Retinal pigment epithelial cell (primary cell): Measurements from ENCODE around the gene POLR3H.

Experiments used
- DNase-seq: peaks from one replicate; pipeline ENCODE4 v3.0.0-alpha.2; 2010; ENCODE audit warnings: low read depth
- H3K4me3 ChIP-seq: 2 replicates; pipeline ENCODE4 v1.5.1; 2011; ENCODE audit warnings: mild to moderate bottlenecking, low read length, control low read depth, moderate library complexity
- TF ChIP-seq, protein P1 (sequence below): conservative IDR thresholded peaks from 2 replicates; pipeline ENCODE4 v1.5.1; 2011; ENCODE audit warnings: low read depth, low read length, control low read depth, inconsistent platforms

The POLR3H gene

DNA sequence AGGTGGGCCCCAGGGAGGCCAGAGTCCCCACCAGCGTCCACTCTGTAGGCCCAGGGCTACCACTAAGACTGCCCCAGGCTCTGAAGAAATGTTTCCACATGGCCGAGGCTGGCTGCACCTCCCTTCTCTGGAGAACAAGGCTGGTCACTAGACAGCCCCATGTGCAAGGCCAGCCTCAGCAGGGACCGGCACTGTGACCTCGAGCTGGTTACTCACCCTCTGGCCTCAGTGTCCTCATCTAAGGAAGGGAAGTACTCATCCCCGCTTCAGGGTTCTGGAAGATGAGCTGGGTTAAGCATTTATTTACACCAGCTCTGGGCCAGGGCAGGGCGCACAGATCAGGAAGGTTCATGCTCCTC, 35.7 kb upstream of the POLR3H start:
- TF ChIP-seq, protein P1, sequence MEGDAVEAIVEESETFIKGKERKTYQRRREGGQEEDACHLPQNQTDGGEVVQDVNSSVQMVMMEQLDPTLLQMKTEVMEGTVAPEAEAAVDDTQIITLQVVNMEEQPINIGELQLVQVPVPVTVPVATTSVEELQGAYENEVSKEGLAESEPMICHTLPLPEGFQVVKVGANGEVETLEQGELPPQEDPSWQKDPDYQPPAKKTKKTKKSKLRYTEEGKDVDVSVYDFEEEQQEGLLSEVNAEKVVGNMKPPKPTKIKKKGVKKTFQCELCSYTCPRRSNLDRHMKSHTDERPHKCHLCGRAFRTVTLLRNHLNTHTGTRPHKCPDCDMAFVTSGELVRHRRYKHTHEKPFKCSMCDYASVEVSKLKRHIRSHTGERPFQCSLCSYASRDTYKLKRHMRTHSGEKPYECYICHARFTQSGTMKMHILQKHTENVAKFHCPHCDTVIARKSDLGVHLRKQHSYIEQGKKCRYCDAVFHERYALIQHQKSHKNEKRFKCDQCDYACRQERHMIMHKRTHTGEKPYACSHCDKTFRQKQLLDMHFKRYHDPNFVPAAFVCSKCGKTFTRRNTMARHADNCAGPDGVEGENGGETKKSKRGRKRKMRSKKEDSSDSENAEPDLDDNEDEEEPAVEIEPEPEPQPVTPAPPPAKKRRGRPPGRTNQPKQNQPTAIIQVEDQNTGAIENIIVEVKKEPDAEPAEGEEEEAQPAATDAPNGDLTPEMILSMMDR: no peak
- H3K4me3 ChIP-seq: no peak overlapping the region
- DNase-seq: no peak

DNA sequence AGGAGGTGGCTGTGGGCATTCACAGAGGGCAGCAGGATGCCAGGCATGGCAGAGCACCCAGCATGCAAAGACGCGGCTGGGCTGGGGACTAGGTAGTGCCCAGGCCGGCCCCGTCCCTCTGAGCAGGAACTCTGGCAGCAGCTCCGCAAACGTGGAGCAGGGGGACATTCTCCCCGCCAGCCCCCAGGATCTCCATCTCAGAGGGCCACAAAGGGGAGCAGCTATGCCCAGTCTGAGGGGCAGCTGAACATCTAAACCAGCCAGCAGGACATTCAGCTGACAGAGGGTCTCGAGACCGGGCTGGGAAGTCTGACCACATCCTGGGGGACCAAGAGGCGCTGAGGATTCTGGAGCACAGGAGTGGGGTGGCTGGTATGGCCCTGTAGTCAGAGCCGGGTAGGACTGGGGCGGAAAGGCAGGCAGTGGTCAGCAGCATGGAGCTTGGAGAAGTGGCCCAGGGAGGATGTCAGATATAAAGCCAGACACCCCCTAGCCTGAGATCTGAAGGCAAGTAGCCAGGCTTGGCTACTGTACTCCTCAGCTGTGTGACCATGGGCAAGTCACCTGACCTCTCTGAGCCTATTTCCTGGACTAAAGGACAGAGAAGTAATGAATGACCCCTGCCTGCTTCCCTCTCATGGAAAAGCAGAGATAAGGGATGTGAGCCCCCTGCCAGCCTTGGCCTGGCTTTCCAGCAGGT, 35.2 kb upstream of the POLR3H start:
- H3K4me3 ChIP-seq: no peak overlapping the region
- DNase-seq: no peak
- TF ChIP-seq, protein P1: no peak

DNA sequence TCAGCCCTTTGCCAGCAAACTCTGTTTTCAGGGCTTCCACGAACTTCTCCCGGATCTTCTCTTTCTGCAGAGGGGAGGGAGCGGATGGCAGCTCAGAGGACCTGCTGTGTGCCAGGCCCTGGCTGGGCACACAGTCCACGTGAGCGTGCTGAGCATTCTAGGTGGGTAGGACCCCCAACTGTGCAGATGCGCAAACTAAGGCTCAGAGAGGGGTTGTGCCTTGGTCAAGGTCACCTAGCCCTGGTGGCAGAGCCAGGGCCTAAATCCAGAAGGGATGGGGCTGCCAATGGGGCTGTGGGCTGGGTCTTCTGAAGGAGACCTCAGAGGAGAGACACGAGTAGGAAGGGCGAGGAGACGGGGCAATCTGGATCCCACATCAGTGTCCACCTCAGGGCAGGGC, 34.5 kb upstream of the POLR3H start:
- H3K4me3 ChIP-seq: no peak overlapping the region
- DNase-seq: no peak
- TF ChIP-seq, protein P1: no peak

DNA sequence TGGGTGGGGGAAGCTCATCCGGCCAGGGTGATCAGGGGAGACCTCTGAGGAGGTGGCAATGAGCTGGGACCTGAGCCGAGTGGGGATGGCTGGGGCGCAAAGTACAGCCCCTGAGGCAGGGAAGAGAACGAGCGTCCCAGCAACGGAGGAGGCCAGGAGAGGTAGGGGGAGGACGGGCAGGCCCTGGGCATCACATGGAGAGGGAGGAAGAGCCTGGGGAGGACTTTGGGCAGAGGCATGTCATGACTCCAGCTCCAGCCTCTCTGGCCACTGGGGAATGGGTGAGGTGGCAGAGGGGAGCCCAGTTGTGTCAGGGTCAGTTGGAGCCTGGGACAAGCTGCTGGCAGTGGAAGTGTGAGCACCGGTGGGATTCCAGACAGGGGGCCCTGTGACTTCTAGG, 33.8 kb upstream of the POLR3H start:
- no peak for DNase-seq
- no peak overlapping the region for H3K4me3 ChIP-seq
- TF ChIP-seq, protein P1: no peak

DNA sequence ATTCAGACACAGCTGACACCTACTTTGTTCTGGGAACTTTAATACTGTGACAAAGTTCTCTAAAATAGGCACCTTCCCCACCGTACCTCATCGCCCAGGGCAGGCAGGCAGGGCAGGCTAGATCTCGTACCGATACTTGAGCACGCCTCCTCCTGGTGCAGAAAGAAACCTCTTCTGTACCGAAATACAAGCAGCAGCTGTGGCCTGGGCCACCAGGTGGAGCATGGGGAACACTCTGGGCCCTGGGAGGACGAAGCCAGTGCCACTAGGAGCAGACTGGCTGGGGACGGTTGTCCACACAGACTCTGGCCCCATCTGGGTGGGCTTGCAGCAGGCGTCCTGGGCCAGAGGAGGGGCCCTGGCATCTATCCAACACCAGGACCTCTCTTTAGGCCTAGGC, 32.6 kb upstream of the POLR3H start:
- no peak overlapping the region for H3K4me3 ChIP-seq
- DNase-seq: no peak
- TF ChIP-seq, protein P1: peak; percentile 91

DNA sequence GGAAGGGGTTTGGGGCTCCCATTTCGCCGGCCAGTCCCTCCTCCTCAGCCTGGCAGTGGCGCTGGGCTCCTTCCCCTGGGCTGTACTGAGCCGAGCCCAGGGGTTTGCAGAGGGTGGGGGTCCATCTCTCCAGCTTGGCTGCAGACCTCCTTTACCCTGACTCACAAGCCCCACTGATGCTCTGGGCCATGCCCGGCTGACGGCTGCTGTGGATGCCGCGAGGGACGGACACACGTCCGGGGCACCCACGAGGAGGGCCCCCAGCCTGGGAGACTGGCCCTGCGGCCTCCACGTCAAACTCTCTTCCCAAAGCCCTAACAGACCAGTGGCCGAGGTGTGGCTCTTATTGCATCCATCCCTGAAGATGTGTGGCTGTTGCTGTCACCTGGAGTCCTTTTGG, 31.3 kb upstream of the POLR3H start:
- TF ChIP-seq, protein P1: no peak
- DNase-seq: no peak
- no peak overlapping the region for H3K4me3 ChIP-seq

DNA sequence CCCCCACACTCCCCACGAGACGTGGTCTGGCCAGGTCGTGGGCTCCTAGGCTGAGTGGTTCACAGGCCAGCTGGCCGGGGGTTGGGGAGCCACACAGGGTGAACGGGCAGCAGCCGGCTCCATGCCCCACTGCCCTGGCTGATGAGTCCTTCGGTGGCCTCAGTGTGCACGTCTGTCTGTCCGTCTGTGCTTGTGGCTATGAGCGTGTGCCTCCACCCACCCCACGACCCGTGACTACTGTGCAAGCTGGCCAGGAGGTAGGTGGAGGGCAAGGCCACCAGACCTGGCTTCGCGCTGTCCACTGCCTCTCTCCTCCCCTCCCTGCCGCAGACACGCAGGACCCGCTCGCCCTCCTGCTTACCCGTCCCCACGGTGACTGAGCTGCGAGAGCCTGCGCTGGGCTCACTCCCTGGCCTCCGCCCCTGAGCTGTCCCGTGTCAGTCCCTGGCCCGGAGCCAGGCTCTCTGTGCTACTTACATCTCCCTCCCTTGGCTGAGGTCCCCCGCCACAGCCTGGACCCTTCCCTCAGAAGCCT, 30.6 kb upstream of the POLR3H start:
- H3K4me3 ChIP-seq: no peak overlapping the region
- TF ChIP-seq, protein P1: no peak
- DNase-seq: no peak
